AG09319 (cell line): Measurements from ENCODE around the gene MAS1L.

Experiments used
- DNase-seq: peaks from one replicate; pipeline ENCODE4 v3.0.0-alpha.2; 2010; ENCODE audit warnings: low read depth; ENCODE audit errors: extremely low read depth
- TF ChIP-seq, protein P1 (sequence below): IDR thresholded peaks from 2 replicates; pipeline ENCODE4 v1.5.1; 2011; ENCODE audit warnings: low read depth, mild to moderate bottlenecking, inconsistent platforms, low read length, moderate library complexity

The MAS1L gene

DNA sequence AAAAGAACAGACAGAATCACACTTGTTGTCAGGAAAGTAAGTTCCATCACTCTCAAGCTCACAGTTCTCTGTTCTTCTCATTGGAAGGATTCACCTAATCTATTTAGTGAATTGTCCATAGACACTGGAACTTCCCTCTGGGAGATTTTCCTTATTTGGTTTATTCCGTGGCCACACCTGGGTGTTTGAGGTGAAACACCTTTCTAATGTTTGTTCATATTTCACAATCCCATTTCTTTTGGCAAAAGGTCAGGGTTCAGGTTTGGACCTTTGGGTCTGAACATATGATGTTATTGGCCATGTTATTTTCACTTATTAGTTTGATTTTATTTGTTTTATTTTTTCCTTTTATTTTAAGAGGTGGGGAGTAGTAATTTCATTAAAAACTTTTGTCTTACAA is 4.0 kb downstream of the MAS1L start:
- TF ChIP-seq, protein P1, sequence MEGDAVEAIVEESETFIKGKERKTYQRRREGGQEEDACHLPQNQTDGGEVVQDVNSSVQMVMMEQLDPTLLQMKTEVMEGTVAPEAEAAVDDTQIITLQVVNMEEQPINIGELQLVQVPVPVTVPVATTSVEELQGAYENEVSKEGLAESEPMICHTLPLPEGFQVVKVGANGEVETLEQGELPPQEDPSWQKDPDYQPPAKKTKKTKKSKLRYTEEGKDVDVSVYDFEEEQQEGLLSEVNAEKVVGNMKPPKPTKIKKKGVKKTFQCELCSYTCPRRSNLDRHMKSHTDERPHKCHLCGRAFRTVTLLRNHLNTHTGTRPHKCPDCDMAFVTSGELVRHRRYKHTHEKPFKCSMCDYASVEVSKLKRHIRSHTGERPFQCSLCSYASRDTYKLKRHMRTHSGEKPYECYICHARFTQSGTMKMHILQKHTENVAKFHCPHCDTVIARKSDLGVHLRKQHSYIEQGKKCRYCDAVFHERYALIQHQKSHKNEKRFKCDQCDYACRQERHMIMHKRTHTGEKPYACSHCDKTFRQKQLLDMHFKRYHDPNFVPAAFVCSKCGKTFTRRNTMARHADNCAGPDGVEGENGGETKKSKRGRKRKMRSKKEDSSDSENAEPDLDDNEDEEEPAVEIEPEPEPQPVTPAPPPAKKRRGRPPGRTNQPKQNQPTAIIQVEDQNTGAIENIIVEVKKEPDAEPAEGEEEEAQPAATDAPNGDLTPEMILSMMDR = no peak
- no peak for DNase-seq

DNA sequence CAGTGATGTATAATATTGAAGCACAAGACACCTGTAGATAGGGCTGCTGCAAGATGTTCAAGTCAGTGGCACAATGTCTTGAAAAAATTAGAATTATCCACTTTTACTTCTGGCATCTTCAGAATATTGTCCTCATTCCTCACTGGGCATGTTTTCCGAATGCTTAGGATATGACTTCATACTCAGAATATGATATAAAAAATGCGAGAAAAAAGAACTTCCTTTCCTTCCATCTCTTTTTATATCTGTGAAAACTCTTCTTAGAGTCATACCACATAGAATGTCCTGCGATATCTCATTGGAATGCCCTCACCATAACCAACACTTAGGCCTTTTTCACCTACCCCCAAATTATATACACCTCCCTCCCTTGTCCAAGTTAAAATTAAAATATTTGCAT is 4.6 kb downstream of the MAS1L start:
- no peak for DNase-seq
- TF ChIP-seq, protein P1 = no peak

- DNase-seq = no peak
- TF ChIP-seq, protein P1 = no peak
Measured at GRCh38 chr6:29479560-29479959, 8.2 kb downstream of the MAS1L start.

DNA sequence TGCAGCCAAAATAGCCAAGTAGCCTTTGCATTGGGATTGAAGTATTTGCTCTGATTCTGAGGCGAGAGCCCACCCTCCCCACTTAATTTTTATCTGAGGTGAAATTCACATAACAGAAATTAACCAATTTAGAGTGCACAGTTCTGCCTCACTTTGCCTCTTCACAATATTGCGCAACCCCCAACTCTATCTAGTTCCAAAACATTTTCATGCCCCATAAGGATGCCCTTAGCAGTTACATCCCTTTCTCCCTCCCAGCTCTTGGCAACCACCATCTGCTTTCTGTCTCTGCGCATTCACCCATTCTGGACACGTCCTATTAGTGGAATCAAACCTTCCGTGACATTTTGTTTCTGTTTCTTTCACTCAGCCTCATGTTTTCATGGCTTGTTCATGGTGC is 9.0 kb downstream of the MAS1L start:
- no peak for DNase-seq
- TF ChIP-seq, protein P1 = no peak

- no peak for DNase-seq
- TF ChIP-seq, protein P1 = no peak
Measured at GRCh38 chr6:29477923-29478450, 9.8 kb downstream of the MAS1L start.

- TF ChIP-seq, protein P1 = no peak
- DNase-seq = no peak
Measured at GRCh38 chr6:29474996-29475395, 12.8 kb downstream of the MAS1L start.

DNA sequence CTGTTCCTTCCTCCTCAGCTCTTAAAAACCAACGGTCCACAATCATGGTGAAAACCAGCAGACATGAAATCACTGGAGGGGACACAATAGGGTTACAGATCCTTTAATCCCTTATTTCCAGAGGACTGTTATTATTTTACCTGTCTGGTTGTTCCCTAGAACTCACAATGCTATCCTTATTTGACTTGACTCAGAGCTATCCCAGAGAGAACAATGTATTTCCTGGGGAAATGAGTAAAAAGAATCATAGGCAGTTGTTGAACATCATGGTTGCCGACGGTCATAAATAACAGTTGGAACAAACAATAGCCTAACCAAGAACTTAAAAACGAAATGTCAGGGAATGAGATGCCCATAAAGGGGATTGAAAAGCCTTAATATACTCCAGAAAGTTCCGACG is 21.5 kb downstream of the MAS1L start:
- DNase-seq = no peak
- TF ChIP-seq, protein P1 = no peak
